HEK293 (cell line): ENCODE data around the gene IGF1R.

Source experiments
- GLI2 ChIP-seq: fragments of 450-650 bp; formaldehyde crosslinking; IDR thresholded peaks from 2 replicates; pipeline ENCODE4; 2017; ENCODE audit warnings: missing biosample characterization, missing genetic modification characterization, low read depth, borderline replicate concordance
- IKZF3 ChIP-seq: fragments of 450-650 bp; IDR thresholded peaks from 2 replicates; pipeline ENCODE4 v1.5.0; 2018; ENCODE audit warnings: missing biosample characterization, mild to moderate bottlenecking, missing genetic modification characterization, moderate library complexity
- ZEB2 ChIP-seq: fragments of 450-650 bp; formaldehyde crosslinking; IDR thresholded peaks from 2 replicates; pipeline ENCODE4 v1.5.1; 2016; ENCODE audit warnings: missing biosample characterization, missing genetic modification characterization
- ZNF112 ChIP-seq: fragments of 450-650 bp; formaldehyde crosslinking; IDR thresholded peaks from 2 replicates; pipeline ENCODE4 v1.5.0; 2017; ENCODE audit warnings: missing biosample characterization, missing genetic modification characterization
- ZNF16 ChIP-seq: fragments of 450-650 bp; formaldehyde crosslinking; IDR thresholded peaks from 2 replicates; pipeline ENCODE4 v1.5.1; 2016; ENCODE audit warnings: low read depth, missing biosample characterization, missing genetic modification characterization
- ZNF221 ChIP-seq: fragments of 450-650 bp; formaldehyde crosslinking; IDR thresholded peaks from 2 replicates; pipeline ENCODE4 v1.5.1; 2017; ENCODE audit warnings: missing biosample characterization, missing genetic modification characterization, borderline replicate concordance
- ZNF248 ChIP-seq: fragments of 450-650 bp; formaldehyde crosslinking; IDR thresholded peaks from 2 replicates; pipeline ENCODE4 v1.5.1; 2017; ENCODE audit warnings: missing biosample characterization, missing genetic modification characterization
- ZNF292 ChIP-seq: fragments of 450-650 bp; formaldehyde crosslinking; IDR thresholded peaks from 2 replicates; pipeline ENCODE4 v1.5.1; 2016; ENCODE audit warnings: low read depth, missing biosample characterization, missing genetic modification characterization, borderline replicate concordance
- ZNF311 ChIP-seq: fragments of 450-650 bp; formaldehyde crosslinking; IDR thresholded peaks from 2 replicates; pipeline ENCODE4 v1.5.1; 2017; ENCODE audit warnings: missing biosample characterization, missing genetic modification characterization, borderline replicate concordance
- ZNF335 ChIP-seq: fragments of 450-650 bp; formaldehyde crosslinking; conservative IDR thresholded peaks from 2 replicates; pipeline ENCODE4 v1.5.1; 2016; ENCODE audit warnings: missing biosample characterization, missing genetic modification characterization
- ZNF354C ChIP-seq: fragments of 450-650 bp; formaldehyde crosslinking; IDR thresholded peaks from 2 replicates; pipeline ENCODE4 v1.5.1; 2016; ENCODE audit warnings: missing biosample characterization, missing genetic modification characterization, low read depth, borderline replicate concordance
- ZNF560 ChIP-seq: fragments of 450-650 bp; formaldehyde crosslinking; IDR thresholded peaks from 2 replicates; pipeline ENCODE4 v1.5.1; 2017; ENCODE audit warnings: missing biosample characterization, missing genetic modification characterization, borderline replicate concordance
- ZNF561 ChIP-seq: fragments of 450-650 bp; IDR thresholded peaks from 2 replicates; pipeline ENCODE4 v1.5.1; 2018; ENCODE audit warnings: missing biosample characterization, missing genetic modification characterization, borderline replicate concordance
- ZNF610 ChIP-seq: fragments of 450-650 bp; formaldehyde crosslinking; IDR thresholded peaks from 2 replicates; pipeline ENCODE4 v1.5.1; 2016; ENCODE audit warnings: missing biosample characterization, missing genetic modification characterization, borderline replicate concordance
- ZNF654 ChIP-seq: fragments of 450-650 bp; formaldehyde crosslinking; IDR thresholded peaks from 2 replicates; pipeline ENCODE4 v1.5.1; 2016; ENCODE audit warnings: low read depth, missing biosample characterization, missing genetic modification characterization
- ZNF660 ChIP-seq: fragments of 450-650 bp; IDR thresholded peaks from 2 replicates; pipeline ENCODE4 v1.5.1; 2018; ENCODE audit warnings: missing biosample characterization, mild to moderate bottlenecking, missing genetic modification characterization
- ZNF747 ChIP-seq: fragments of 450-650 bp; formaldehyde crosslinking; IDR thresholded peaks from 2 replicates; pipeline ENCODE4 v1.5.1; 2016; ENCODE audit warnings: missing biosample characterization, missing genetic modification characterization
- TF ChIP-seq, protein P1 (sequence below): fragments of 450-650 bp; formaldehyde crosslinking; IDR thresholded peaks from 2 replicates; pipeline ENCODE4 v1.5.1; 2017; ENCODE audit warnings: missing biosample characterization, missing genetic modification characterization
- TF ChIP-seq, protein P2 (sequence below): fragments of 450-650 bp; formaldehyde crosslinking; IDR thresholded peaks from 2 replicates; pipeline ENCODE4 v1.5.1; 2016; ENCODE audit warnings: missing biosample characterization, missing genetic modification characterization
- TF ChIP-seq, protein P3 (sequence below): fragments of 450-650 bp; formaldehyde crosslinking; IDR thresholded peaks from 2 replicates; pipeline ENCODE4 v1.5.1; 2017; ENCODE audit warnings: missing biosample characterization, missing genetic modification characterization
- TF ChIP-seq, protein P4 (sequence below): fragments of 450-650 bp; formaldehyde crosslinking; IDR thresholded peaks from 2 replicates; pipeline ENCODE4 v1.5.1; 2016; ENCODE audit warnings: missing biosample characterization, missing genetic modification characterization
- TF ChIP-seq, protein P5 (sequence below): fragments of 450-650 bp; formaldehyde crosslinking; IDR thresholded peaks from 2 replicates; pipeline ENCODE4 v1.5.1; 2016; ENCODE audit warnings: missing biosample characterization, missing genetic modification characterization
- TF ChIP-seq, protein P6 (sequence below): fragments of 450-650 bp; formaldehyde crosslinking; IDR thresholded peaks from 2 replicates; pipeline ENCODE4 v1.5.1; 2016; ENCODE audit warnings: missing biosample characterization, missing genetic modification characterization
- TF ChIP-seq, protein P7 (sequence below): fragments of 450-650 bp; formaldehyde crosslinking; IDR thresholded peaks from 2 replicates; pipeline ENCODE4 v1.5.1; 2016; ENCODE audit warnings: missing biosample characterization, missing genetic modification characterization, borderline replicate concordance
- TF ChIP-seq, protein P8 (sequence below): fragments of 450-650 bp; formaldehyde crosslinking; IDR thresholded peaks from 2 replicates; pipeline ENCODE4 v1.5.1; 2016; ENCODE audit warnings: missing biosample characterization, missing genetic modification characterization, low read depth

Gene IGF1R

DNA sequence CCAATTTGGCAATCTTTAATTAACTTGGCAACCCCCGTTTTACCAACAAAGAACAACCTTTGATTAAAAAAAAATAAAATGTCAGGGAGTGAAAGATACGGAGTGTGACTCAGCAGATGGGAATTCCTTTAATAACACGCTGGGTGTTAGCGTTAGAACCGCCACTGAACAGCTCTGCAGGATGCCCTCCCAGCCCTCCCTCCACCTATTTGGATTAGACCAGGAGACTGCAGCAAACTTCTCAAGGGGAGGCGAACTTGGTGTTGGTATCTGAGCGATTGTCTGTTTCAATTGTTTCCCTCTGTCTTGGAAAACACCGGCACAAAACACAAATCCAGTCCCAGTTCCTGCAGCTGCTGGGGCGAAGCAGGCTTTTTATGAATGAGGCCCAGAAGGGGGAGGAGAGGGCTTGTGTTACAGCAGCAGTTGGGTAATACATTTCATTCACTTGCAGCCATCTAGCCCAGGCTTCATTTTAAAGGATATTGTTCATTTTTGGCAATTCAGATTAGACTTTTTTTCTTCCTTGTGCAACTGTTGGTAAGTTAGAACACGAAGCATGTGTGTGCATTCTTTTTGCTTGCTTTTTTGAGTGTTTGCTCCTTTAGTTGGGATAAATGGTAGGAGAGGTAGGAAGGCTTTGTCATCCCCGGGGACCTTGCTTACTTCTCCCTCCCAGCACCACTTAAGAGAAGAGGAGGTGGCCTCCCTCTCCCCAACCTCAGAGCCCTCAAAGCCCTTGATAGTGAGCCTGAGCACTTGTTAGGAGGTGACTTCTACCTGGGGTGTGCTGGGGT lies 152.3 kb downstream of the IGF1R start (continued):
- TF ChIP-seq, protein P1, sequence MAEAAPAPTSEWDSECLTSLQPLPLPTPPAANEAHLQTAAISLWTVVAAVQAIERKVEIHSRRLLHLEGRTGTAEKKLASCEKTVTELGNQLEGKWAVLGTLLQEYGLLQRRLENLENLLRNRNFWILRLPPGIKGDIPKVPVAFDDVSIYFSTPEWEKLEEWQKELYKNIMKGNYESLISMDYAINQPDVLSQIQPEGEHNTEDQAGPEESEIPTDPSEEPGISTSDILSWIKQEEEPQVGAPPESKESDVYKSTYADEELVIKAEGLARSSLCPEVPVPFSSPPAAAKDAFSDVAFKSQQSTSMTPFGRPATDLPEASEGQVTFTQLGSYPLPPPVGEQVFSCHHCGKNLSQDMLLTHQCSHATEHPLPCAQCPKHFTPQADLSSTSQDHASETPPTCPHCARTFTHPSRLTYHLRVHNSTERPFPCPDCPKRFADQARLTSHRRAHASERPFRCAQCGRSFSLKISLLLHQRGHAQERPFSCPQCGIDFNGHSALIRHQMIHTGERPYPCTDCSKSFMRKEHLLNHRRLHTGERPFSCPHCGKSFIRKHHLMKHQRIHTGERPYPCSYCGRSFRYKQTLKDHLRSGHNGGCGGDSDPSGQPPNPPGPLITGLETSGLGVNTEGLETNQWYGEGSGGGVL (tag by site-specific recombination): no peak
- TF ChIP-seq ZNF561 (tag by site-specific recombination) (peak; percentile 58; the same call in 1 of the 2 replicates), IKZF3 (tag by site-specific recombination) (peak; percentile 24; the same call in 1 of the 2 replicates), ZNF292 (tag by site-specific recombination) (no peak), ZNF311 (tag by site-specific recombination) (no peak), ZNF610 (tag by site-specific recombination) (no peak), ZNF747 (tag by site-specific recombination) (no peak), ZNF560 (tag by site-specific recombination) (no peak), ZNF354C (tag by site-specific recombination) (no peak), ZNF660 (tag by site-specific recombination) (peak; percentile 21; the same call in 1 of the 2 replicates), ZNF16 (tag by site-specific recombination) (no peak), GLI2 (no peak), ZNF248 (tag by site-specific recombination) (no peak), ZNF112 (tag by site-specific recombination) (no peak), ZNF221 (tag by site-specific recombination) (no peak), ZNF654 (tag by site-specific recombination) (no peak), ZEB2 (tag by site-specific recombination) (peak; percentile 48; the same call in 1 of the 2 replicates), ZNF335 (tag by site-specific recombination) (0 out of 2 replicates have a peak, but pooled peaks have one; percentile 22)
- TF ChIP-seq, protein P2, sequence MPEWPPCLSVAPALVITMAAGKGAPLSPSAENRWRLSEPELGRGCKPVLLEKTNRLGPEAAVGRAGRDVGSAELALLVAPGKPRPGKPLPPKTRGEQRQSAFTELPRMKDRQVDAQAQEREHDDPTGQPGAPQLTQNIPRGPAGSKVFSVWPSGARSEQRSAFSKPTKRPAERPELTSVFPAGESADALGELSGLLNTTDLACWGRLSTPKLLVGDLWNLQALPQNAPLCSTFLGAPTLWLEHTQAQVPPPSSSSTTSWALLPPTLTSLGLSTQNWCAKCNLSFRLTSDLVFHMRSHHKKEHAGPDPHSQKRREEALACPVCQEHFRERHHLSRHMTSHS (tag by site-specific recombination): no peak
- TF ChIP-seq, protein P3, sequence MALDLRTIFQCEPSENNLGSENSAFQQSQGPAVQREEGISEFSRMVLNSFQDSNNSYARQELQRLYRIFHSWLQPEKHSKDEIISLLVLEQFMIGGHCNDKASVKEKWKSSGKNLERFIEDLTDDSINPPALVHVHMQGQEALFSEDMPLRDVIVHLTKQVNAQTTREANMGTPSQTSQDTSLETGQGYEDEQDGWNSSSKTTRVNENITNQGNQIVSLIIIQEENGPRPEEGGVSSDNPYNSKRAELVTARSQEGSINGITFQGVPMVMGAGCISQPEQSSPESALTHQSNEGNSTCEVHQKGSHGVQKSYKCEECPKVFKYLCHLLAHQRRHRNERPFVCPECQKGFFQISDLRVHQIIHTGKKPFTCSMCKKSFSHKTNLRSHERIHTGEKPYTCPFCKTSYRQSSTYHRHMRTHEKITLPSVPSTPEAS: no peak
- TF ChIP-seq, protein P4, sequence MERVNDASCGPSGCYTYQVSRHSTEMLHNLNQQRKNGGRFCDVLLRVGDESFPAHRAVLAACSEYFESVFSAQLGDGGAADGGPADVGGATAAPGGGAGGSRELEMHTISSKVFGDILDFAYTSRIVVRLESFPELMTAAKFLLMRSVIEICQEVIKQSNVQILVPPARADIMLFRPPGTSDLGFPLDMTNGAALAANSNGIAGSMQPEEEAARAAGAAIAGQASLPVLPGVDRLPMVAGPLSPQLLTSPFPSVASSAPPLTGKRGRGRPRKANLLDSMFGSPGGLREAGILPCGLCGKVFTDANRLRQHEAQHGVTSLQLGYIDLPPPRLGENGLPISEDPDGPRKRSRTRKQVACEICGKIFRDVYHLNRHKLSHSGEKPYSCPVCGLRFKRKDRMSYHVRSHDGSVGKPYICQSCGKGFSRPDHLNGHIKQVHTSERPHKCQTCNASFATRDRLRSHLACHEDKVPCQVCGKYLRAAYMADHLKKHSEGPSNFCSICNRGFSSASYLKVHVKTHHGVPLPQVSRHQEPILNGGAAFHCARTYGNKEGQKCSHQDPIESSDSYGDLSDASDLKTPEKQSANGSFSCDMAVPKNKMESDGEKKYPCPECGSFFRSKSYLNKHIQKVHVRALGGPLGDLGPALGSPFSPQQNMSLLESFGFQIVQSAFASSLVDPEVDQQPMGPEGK (tag by site-specific recombination): peak; percentile 59
- TF ChIP-seq, protein P5, sequence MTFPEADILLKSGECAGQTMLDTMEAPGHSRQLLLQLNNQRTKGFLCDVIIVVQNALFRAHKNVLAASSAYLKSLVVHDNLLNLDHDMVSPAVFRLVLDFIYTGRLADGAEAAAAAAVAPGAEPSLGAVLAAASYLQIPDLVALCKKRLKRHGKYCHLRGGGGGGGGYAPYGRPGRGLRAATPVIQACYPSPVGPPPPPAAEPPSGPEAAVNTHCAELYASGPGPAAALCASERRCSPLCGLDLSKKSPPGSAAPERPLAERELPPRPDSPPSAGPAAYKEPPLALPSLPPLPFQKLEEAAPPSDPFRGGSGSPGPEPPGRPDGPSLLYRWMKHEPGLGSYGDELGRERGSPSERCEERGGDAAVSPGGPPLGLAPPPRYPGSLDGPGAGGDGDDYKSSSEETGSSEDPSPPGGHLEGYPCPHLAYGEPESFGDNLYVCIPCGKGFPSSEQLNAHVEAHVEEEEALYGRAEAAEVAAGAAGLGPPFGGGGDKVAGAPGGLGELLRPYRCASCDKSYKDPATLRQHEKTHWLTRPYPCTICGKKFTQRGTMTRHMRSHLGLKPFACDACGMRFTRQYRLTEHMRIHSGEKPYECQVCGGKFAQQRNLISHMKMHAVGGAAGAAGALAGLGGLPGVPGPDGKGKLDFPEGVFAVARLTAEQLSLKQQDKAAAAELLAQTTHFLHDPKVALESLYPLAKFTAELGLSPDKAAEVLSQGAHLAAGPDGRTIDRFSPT: 0 out of 2 replicates have a peak, but pooled peaks have one; percentile 38
- TF ChIP-seq, protein P6, sequence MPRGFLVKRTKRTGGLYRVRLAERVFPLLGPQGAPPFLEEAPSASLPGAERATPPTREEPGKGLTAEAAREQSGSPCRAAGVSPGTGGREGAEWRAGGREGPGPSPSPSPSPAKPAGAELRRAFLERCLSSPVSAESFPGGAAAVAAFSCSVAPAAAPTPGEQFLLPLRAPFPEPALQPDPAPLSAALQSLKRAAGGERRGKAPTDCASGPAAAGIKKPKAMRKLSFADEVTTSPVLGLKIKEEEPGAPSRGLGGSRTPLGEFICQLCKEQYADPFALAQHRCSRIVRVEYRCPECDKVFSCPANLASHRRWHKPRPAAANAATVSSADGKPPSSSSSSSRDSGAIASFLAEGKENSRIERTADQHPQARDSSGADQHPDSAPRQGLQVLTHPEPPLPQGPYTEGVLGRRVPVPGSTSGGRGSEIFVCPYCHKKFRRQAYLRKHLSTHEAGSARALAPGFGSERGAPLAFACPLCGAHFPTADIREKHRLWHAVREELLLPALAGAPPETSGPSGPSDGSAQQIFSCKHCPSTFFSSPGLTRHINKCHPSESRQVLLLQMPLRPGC (tag by site-specific recombination): no peak
- TF ChIP-seq, protein P7, sequence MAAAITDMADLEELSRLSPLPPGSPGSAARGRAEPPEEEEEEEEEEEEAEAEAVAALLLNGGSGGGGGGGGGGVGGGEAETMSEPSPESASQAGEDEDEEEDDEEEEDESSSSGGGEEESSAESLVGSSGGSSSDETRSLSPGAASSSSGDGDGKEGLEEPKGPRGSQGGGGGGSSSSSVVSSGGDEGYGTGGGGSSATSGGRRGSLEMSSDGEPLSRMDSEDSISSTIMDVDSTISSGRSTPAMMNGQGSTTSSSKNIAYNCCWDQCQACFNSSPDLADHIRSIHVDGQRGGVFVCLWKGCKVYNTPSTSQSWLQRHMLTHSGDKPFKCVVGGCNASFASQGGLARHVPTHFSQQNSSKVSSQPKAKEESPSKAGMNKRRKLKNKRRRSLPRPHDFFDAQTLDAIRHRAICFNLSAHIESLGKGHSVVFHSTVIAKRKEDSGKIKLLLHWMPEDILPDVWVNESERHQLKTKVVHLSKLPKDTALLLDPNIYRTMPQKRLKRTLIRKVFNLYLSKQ: no peak
- TF ChIP-seq, protein P8, sequence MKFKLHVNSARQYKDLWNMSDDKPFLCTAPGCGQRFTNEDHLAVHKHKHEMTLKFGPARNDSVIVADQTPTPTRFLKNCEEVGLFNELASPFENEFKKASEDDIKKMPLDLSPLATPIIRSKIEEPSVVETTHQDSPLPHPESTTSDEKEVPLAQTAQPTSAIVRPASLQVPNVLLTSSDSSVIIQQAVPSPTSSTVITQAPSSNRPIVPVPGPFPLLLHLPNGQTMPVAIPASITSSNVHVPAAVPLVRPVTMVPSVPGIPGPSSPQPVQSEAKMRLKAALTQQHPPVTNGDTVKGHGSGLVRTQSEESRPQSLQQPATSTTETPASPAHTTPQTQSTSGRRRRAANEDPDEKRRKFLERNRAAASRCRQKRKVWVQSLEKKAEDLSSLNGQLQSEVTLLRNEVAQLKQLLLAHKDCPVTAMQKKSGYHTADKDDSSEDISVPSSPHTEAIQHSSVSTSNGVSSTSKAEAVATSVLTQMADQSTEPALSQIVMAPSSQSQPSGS (tag by site-specific recombination): no peak
